Common myeloid progenitor, CD34-positive (primary cell): Measurements from ENCODE around the gene BCLAF3.

Experiments
- CTCF ChIA-PET: fragments of 350-600 bp; sonication (Branson Sonifier 250); formaldehyde crosslinking; loops from one replicate; lab custom pipeline; 2021; ENCODE audit warnings: antibody characterized with exemption; lab: Charles Lee
- POLR2A ChIA-PET: fragments of 350-600 bp; sonication (Branson Sonifier 250); formaldehyde crosslinking; loops from one replicate; lab custom pipeline; 2021; ENCODE audit warnings: antibody characterized with exemption; lab: Charles Lee
- DNase-seq, 3 donors: peaks; one replicate each; pipeline versions ENCODE4 v3.0.0 to v3.0.0-alpha.2; 2013
- H3K27ac ChIP-seq, 2 experiments: 1 replicate in 1 of 2; 2 replicates in 1 of 2; pipeline ENCODE4 v1.7.0; 2013; ENCODE audit warnings: inconsistent platforms in 2 of 2, low read length in 2 of 2, mild to moderate bottlenecking in 2 of 2, low read depth in 1 of 2, moderate library complexity in 1 of 2; ENCODE audit not compliant: severe bottlenecking in 2 of 2, insufficient read depth in 1 of 2, poor library complexity in 1 of 2
- H3K27me3 ChIP-seq, 5 experiments: replicated peaks in 2 of 5; 1 replicate in 3 of 5; 2 replicates in 2 of 5; pipeline versions ENCODE4 v1.6.1 to v1.7.0; 2013; ENCODE audit warnings: low read length in 4 of 5, mild to moderate bottlenecking in 2 of 5, moderate library complexity in 2 of 5, inconsistent platforms in 1 of 5; ENCODE audit not compliant: insufficient read depth in 5 of 5, control insufficient read depth in 4 of 5
- H3K36me3 ChIP-seq, 4 experiments: 1 replicate in 2 of 4; 2 replicates in 2 of 4; pipeline versions ENCODE4 v1.6.1 to v1.7.0; 2013; ENCODE audit warnings: low read length in 3 of 4, control low read depth in 1 of 4, mild to moderate bottlenecking in 1 of 4; ENCODE audit not compliant: control insufficient read depth in 4 of 4, insufficient read depth in 4 of 4
- H3K4me1 ChIP-seq, 4 experiments: 1 replicate in 3 of 4; 2 replicates in 1 of 4; pipeline versions ENCODE4 v1.6.1 to v1.7.1; 2013; ENCODE audit warnings: low read length in 3 of 4, mild to moderate bottlenecking in 3 of 4, control low read depth in 1 of 4, inconsistent platforms in 1 of 4, moderate library complexity in 1 of 4; ENCODE audit not compliant: control insufficient read depth in 4 of 4, insufficient read depth in 4 of 4; ENCODE audit errors: control extremely low read depth in 1 of 4
- H3K4me3 ChIP-seq, 7 experiments: 1 replicate in 4 of 7; 2 replicates in 3 of 7; pipeline versions ENCODE4 v1.5.1 to v1.7.0; 2013; ENCODE audit warnings: mild to moderate bottlenecking in 7 of 7, low read length in 6 of 7, moderate library complexity in 6 of 7, inconsistent platforms in 2 of 7, low read depth in 2 of 7, control low read depth in 1 of 7; ENCODE audit not compliant: insufficient read depth in 4 of 7, control insufficient read depth in 1 of 7; ENCODE audit errors: extremely low read depth in 1 of 7
- H3K9me3 ChIP-seq, 5 experiments: 1 replicate in 4 of 5; 2 replicates in 1 of 5; pipeline versions ENCODE4 v1.6.1 to v1.7.1; 2013; ENCODE audit warnings: low read length in 4 of 5, mild to moderate bottlenecking in 2 of 5, inconsistent platforms in 1 of 5, low read depth in 1 of 5, moderate library complexity in 1 of 5; ENCODE audit not compliant: control insufficient read depth in 4 of 5, insufficient read depth in 2 of 5; ENCODE audit errors: control extremely low read depth in 1 of 5
- WGBS: methylation state at CpG from one replicate; pipeline ENCODE4 v1.1.5; 2013; ENCODE audit not compliant: insufficient coverage; 5-methylcytosine and 5-hydroxymethylcytosine counted together

The BCLAF3 gene

GRCh38 chrX:20005883-20006282 lies 15.0 kb upstream of the BCLAF3 start:
- H3K9me3 ChIP-seq: no peaks in the 10 kb centered on the region
- no peak for DNase-seq
- no peak overlapping the region for H3K4me3 ChIP-seq
- H3K27me3 ChIP-seq: no peaks in the 10 kb centered on the region
- 94% methylated on average over 2 of the region's 2 CpGs for WGBS
- H3K36me3 ChIP-seq: no peaks in the 10 kb centered on the region
- H3K27ac ChIP-seq: no peak overlapping the region
- POLR2A ChIA-PET: no interaction called here
- peaks cover 0 to 4% (median 0%) of the 10 kb centered on the region in 4 experiments for H3K4me1 ChIP-seq
- CTCF ChIA-PET: interaction anchor here (1.4 kb wide), 1 partner anchor 101 kb away, joined by 3 read pairs; no protein-coding TSS in a partner anchor

GRCh38 chrX:20001588-20001987 lies 10.7 kb upstream of the BCLAF3 start:
- Histone ChIP-seq H3K4me1 (no peaks in the 10 kb centered on the region), H3K4me3 (no peak overlapping the region), H3K27me3 (no peaks in the 10 kb centered on the region), H3K9me3 (no peaks in the 10 kb centered on the region), H3K36me3 (no peaks in the 10 kb centered on the region), H3K27ac (no peak overlapping the region)
- 72% methylated on average over 4 of the region's 4 CpGs for WGBS
- no peak for DNase-seq
- POLR2A ChIA-PET: no interaction called here
- CTCF ChIA-PET: interaction anchor here (0.9 to 1.0 kb wide), 2 partner anchors 21 to 65 kb away, joined by 3 read pairs; no protein-coding TSS in a partner anchor

GRCh38 chrX:19991350-19991718 lies 473 bp upstream of the BCLAF3 start:
- Histone ChIP-seq H3K36me3 (no peaks in the 10 kb centered on the region), H3K27me3 (peaks cover 0 to 12% (median 0%) of the 10 kb centered on the region in 5 experiments), H3K4me1 (peaks cover 0 to 9% (median 2%) of the 10 kb centered on the region in 4 experiments), H3K9me3 (no peaks in the 10 kb centered on the region), H3K4me3 (peak overlapping the region in 5 of 7 experiments; percentile 29 to 72 (median 51)), H3K27ac (peak overlapping the region in 1 of 2 experiments; percentile 34)
- ChIA-PET CTCF (interaction anchor here (0.9 to 1.2 kb wide), 4 partner anchors 26 to 86 kb away, joined by 3 to 4 read pairs (median 3); no protein-coding TSS in a partner anchor), POLR2A (no interaction called here)
- DNase-seq: peak in 2 of 3 donors; percentile 10 to 24
- WGBS: 73% methylated on average over 6 of the region's 6 CpGs

GRCh38 chrX:19990151-19990555 lies 708 bp downstream of the BCLAF3 start:
- H3K27ac ChIP-seq: no peak overlapping the region
- peaks cover 0 to 12% (median 0%) of the 10 kb centered on the region in 5 experiments for H3K27me3 ChIP-seq
- no peaks in the 10 kb centered on the region for H3K9me3 ChIP-seq
- ChIA-PET POLR2A (no interaction called here), CTCF (interaction anchor here (0.9 to 1.0 kb wide), 2 partner anchors 71 to 84 kb away, joined by 3 to 6 read pairs; no protein-coding TSS in a partner anchor)
- WGBS: 27% methylated on average over 24 of the region's 25 CpGs
- H3K4me1 ChIP-seq: peaks cover 0 to 9% (median 2%) of the 10 kb centered on the region in 4 experiments
- no peaks in the 10 kb centered on the region for H3K36me3 ChIP-seq
- H3K4me3 ChIP-seq: peak overlapping the region; percentile 48 to 77 (median 66)
- DNase-seq: peak; percentile 8 to 59 (median 47)

- Histone ChIP-seq H3K27me3 (peaks cover 0 to 12% (median 0%) of the 10 kb centered on the region in 5 experiments), H3K9me3 (no peaks in the 10 kb centered on the region), H3K4me1 (peaks cover 0 to 9% (median 2%) of the 10 kb centered on the region in 4 experiments), H3K4me3 (no peak overlapping the region), H3K27ac (no peak overlapping the region), H3K36me3 (no peaks in the 10 kb centered on the region)
- ChIA-PET POLR2A (no interaction called here), CTCF (interaction anchor here (1.3 to 1.4 kb wide), 2 partner anchors 78 to 83 kb away, joined by 3 to 4 read pairs; no protein-coding TSS in a partner anchor)
- no peak for DNase-seq
- 93% methylated on average over 3 of the region's 5 CpGs for WGBS
Observed at GRCh38 chrX:19987856-19988255, 3.0 kb downstream of the BCLAF3 start.

- DNase-seq: no peak
- no peaks in the 10 kb centered on the region for H3K9me3 ChIP-seq
- H3K27ac ChIP-seq: no peak overlapping the region
- no peak overlapping the region for H3K4me3 ChIP-seq
- 100% methylated on average over 1 of the region's 3 CpGs for WGBS
- peaks cover 0 to 10% (median 0%) of the 10 kb centered on the region in 5 experiments for H3K27me3 ChIP-seq
- H3K4me1 ChIP-seq: peaks cover 0 to 7% (median 2%) of the 10 kb centered on the region in 4 experiments
- POLR2A ChIA-PET: no interaction called here
- no peaks in the 10 kb centered on the region for H3K36me3 ChIP-seq
- CTCF ChIA-PET: interaction anchor here (1.3 kb wide), 1 partner anchor 81 kb away, joined by 3 read pairs; no protein-coding TSS in a partner anchor
Observed at GRCh38 chrX:19986531-19986930, 4.3 kb downstream of the BCLAF3 start.

GRCh38 chrX:19981947-19982346 lies 8.9 kb downstream of the BCLAF3 start:
- Histone ChIP-seq H3K9me3 (peaks cover 0 to 11% (median 8%) of the 10 kb centered on the region in 5 experiments), H3K4me3 (no peak overlapping the region), H3K36me3 (peaks cover 0 to 9% (median 0%) of the 10 kb centered on the region in 4 experiments), H3K27ac (no peak overlapping the region), H3K4me1 (no peaks in the 10 kb centered on the region), H3K27me3 (no peaks in the 10 kb centered on the region)
- ChIA-PET CTCF (no interaction called here), POLR2A (no interaction called here)
- DNase-seq: no peak
- WGBS: no CpG with 5 or more reads among the region's 2 CpGs
